ENCODE measurements around the gene PCNT.

The PCNT gene

GRCh38 chr21:46483300-46484295, 159.6 kb downstream of the PCNT start:
- DNase-seq (ENCODE audit: low read depth) = no peak

- DNase-seq (ENCODE audit: low read depth) = no peak
Observed at GRCh38 chr21:46486481-46487126, 162.6 kb downstream of the PCNT start.

DNA sequence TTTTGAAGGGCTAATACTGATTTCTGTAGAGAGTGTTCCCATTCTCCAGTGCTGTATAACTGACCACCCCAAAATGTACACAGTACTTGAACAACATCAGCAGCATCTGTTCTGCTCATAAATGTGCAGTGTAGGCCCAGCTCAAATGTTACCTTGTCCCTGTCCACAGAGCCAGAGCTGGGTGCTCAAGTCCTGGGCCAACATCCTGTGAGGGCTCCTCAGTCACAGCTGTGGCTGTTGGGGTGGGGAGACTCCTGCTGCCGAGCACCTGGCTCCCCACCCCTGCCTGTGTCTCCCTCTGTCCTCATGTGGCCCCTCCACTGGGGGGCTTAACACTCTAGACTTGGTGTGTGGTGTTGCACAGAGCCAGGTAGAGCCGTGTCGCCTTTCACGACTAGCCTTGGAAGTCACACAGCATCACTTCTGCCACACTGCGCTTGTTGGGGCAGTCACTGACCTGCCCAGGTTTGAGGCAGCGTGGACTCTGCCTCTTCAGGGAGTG, 165.3 kb downstream of the PCNT start:
- DNase-seq (ENCODE audit: low read depth) = no peak

- DNase-seq (ENCODE audit: low read depth) = no peak
Observed at GRCh38 chr21:46489800-46490199, 165.8 kb downstream of the PCNT start.

GRCh38 chr21:46491553-46491952, 167.6 kb downstream of the PCNT start:
- no peak for DNase-seq (ENCODE audit: low read depth)

GRCh38 chr21:46492851-46493250, 168.9 kb downstream of the PCNT start:
- DNase-seq (ENCODE audit: low read depth) = no peak

- no peak for DNase-seq (ENCODE audit: low read depth)
Observed at GRCh38 chr21:46493828-46494227, 169.9 kb downstream of the PCNT start.
